AG04450 (cell line): Measurements from ENCODE around the gene CEMIP2. TPM values are rescaled to one million over a fixed set of nuclear protein-coding genes. Genes with fewer than 3 reads are reported as not detected.

Experiments used
- CTCF ChIA-PET: fragments of 300-600, 350-600 bp; formaldehyde crosslinking; extraction: SDS; loops from one replicate; lab custom pipeline; 2022; ENCODE audit warnings: antibody characterized with exemption, inconsistent platforms; lab: Charles Lee
- POLR2A ChIA-PET: fragments of 350-600 bp; formaldehyde crosslinking; extraction: SDS; loops from one replicate; lab custom pipeline; 2021; ENCODE audit warnings: antibody characterized with exemption, inconsistent platforms; lab: Yijun Ruan, JAX
- DNase-seq: peaks from one replicate; pipeline ENCODE4 v3.0.0-alpha.2; 2011; ENCODE audit warnings: low read depth, low spot score
- H3K27ac ChIP-seq: one replicate; pipeline ENCODE4 v1.5.1; 2012; ENCODE audit warnings: low read depth, low read length, control low read depth
- H3K27me3 ChIP-seq: one replicate; pipeline ENCODE4 v1.6.0; 2012; ENCODE audit warnings: low read length; ENCODE audit not compliant: control insufficient read depth, insufficient read depth
- H3K4me3 ChIP-seq: 2 replicates; pipeline ENCODE4 v1.5.1; 2011; ENCODE audit warnings: mild to moderate bottlenecking, low read depth, low read length, control low read depth
- H3K9me3 ChIP-seq: 2 replicates; pipeline ENCODE4 v1.5.1; 2012; ENCODE audit warnings: low read length; ENCODE audit not compliant: control insufficient read depth, insufficient read depth
- CTCF ChIP-seq: IDR thresholded peaks from 2 replicates; pipeline ENCODE4 v1.5.1; 2011; ENCODE audit warnings: low read depth, low read length, control low read depth, inconsistent platforms
- polyA plus RNA-seq: library from polyadenylated mRNA; depleted of rRNA; stranded (reverse); fragments of >200 nt; gene quantifications from 2 replicates; pipeline ENCODE4 v1.2.3, GENCODE V29; 2011

Gene CEMIP2
- polyA plus RNA-seq, 1 experiment = 54.4 TPM

GRCh38 chr9:71752352-71752751 is 16.0 kb downstream of the CEMIP2 start:
- no peaks in the 10 kb centered on the region for H3K27me3 ChIP-seq
- POLR2A ChIA-PET = no interaction called here
- H3K9me3 ChIP-seq = no peaks in the 10 kb centered on the region
- H3K27ac ChIP-seq = no peak overlapping the region
- no peak overlapping the region for H3K4me3 ChIP-seq
- CTCF ChIA-PET = interaction anchor here (0.6 to 1.7 kb wide), 3 partner anchors 36 to 467 kb away, joined by 3 to 4 read pairs (median 4); no protein-coding TSS in a partner anchor
- DNase-seq = no peak
- no peak for TF ChIP-seq CTCF

GRCh38 chr9:71748280-71748743 is 20.0 kb downstream of the CEMIP2 start:
- Histone ChIP-seq H3K4me3 (no peak overlapping the region), H3K9me3 (no peaks in the 10 kb centered on the region), H3K27ac (no peak overlapping the region), H3K27me3 (no peaks in the 10 kb centered on the region)
- DNase-seq = no peak
- CTCF ChIA-PET = interaction anchor here (0.7 to 1.3 kb wide), 3 partner anchors 11 to 144 kb away, joined by 3 to 5 read pairs (median 3); no protein-coding TSS in a partner anchor
- TF ChIP-seq CTCF = no peak
- POLR2A ChIA-PET = interaction anchor here (0.8 to 2.3 kb wide), 2 partner anchors 20 to 163 kb away, joined by 3 to 9 read pairs; partner anchors contain the start of genes ABHD17B, C9orf85 and CEMIP2

GRCh38 chr9:71747576-71747975 is 20.7 kb downstream of the CEMIP2 start:
- ChIA-PET CTCF (interaction anchor here (0.7 to 1.3 kb wide), 4 partner anchors 10 to 143 kb away, joined by 3 to 5 read pairs (median 4); no protein-coding TSS in a partner anchor), POLR2A (interaction anchor here (2.3 kb wide), 1 partner anchor 20 kb away, joined by 9 read pairs; the partner anchor contains the start of gene CEMIP2)
- no peak for DNase-seq
- TF ChIP-seq CTCF = no peak
- H3K27me3 ChIP-seq = no peaks in the 10 kb centered on the region
- H3K27ac ChIP-seq = no peak overlapping the region
- H3K4me3 ChIP-seq = no peak overlapping the region
- no peaks in the 10 kb centered on the region for H3K9me3 ChIP-seq

GRCh38 chr9:71746758-71747125 is 21.6 kb downstream of the CEMIP2 start:
- ChIA-PET CTCF (interaction anchor here (1.3 kb wide), 1 partner anchor 142 kb away, joined by 3 read pairs; no protein-coding TSS in a partner anchor), POLR2A (interaction anchor here (2.3 kb wide), 1 partner anchor 21 kb away, joined by 9 read pairs; the partner anchor contains the start of gene CEMIP2)
- no peaks in the 10 kb centered on the region for H3K27me3 ChIP-seq
- H3K27ac ChIP-seq = no peak overlapping the region
- no peak for DNase-seq
- no peak for TF ChIP-seq CTCF
- no peaks in the 10 kb centered on the region for H3K9me3 ChIP-seq
- no peak overlapping the region for H3K4me3 ChIP-seq

- Histone ChIP-seq H3K27me3 (no peaks in the 10 kb centered on the region), H3K27ac (no peak overlapping the region), H3K9me3 (no peaks in the 10 kb centered on the region), H3K4me3 (no peak overlapping the region)
- POLR2A ChIA-PET = no interaction called here
- no peak for TF ChIP-seq CTCF
- DNase-seq = no peak
- CTCF ChIA-PET = interaction anchor here (0.7 to 1.3 kb wide), 2 partner anchors 31 to 141 kb away, joined by 3 to 8 read pairs; no protein-coding TSS in a partner anchor
Measured at GRCh38 chr9:71746023-71746757, 22.1 kb downstream of the CEMIP2 start.
